HG02588 (cell line): ENCODE results near the gene NEK7.
"Not testable (repeated sequence)": the region's sequence is repeated elsewhere in the genome, so short reads cannot be mapped to it uniquely, and the experiment has no call there.

Experiments
- ATAC-seq: cut with Tn5 transposase; IDR thresholded peaks from one replicate; pipeline ENCODE4 v1.9.1; 2021; ENCODE audit warnings: mild to moderate bottlenecking, moderate library complexity; ENCODE audit not compliant: unreplicated experiment

NEK7 gene

DNA sequence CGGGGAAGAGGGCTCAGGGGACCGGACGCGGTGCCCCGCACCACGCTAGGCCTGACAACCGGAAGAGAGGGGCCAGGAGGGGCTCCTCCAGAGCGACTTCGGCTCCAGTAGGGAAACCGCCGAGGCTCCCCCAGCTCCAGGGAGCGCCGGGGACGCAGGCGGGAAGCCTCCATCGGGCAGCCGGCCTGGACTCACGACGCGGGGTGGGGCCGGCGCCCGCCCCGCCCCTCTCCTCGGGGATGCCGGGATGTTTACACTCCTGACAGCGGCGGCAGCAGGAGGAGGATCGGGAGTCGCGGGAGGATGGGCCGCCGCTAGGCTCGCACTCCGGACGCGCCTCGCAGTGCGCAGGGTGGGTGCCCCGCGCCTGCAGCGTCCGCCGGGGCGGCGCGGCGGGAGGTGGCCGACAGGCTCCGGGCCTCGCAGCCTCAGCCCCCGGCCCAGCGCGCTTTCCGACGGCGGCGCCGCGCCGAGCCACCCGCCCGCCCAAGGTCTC, at the start of gene NEK7:
TSS of gene NEK7 (plus strand) at position 254 of the 496 bp plus-strand sequence. CDS start 75,583 bp downstream, outside the sequence.
- peak; percentile 50 for ATAC-seq

DNA sequence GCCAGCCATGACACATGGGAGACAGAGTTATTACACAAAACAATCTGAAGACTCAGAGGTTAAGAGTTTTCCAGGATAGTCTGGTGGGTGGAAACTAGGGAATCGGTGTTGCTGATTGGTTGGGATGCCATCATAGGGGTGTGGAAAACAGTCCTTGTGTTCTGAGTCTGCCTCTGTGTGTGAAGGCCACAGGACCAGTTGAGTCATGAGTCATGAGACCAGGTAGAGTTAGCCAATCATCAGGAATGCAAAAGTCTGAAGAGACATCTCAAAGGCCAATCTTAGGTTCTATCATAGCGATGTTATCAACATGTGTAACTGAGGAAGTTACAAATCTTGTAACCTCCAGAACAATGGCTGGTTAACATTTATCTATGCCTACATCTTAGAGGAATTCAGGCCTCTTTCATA, 49.7 kb upstream of the NEK7 start:
- no peak for ATAC-seq

DNA sequence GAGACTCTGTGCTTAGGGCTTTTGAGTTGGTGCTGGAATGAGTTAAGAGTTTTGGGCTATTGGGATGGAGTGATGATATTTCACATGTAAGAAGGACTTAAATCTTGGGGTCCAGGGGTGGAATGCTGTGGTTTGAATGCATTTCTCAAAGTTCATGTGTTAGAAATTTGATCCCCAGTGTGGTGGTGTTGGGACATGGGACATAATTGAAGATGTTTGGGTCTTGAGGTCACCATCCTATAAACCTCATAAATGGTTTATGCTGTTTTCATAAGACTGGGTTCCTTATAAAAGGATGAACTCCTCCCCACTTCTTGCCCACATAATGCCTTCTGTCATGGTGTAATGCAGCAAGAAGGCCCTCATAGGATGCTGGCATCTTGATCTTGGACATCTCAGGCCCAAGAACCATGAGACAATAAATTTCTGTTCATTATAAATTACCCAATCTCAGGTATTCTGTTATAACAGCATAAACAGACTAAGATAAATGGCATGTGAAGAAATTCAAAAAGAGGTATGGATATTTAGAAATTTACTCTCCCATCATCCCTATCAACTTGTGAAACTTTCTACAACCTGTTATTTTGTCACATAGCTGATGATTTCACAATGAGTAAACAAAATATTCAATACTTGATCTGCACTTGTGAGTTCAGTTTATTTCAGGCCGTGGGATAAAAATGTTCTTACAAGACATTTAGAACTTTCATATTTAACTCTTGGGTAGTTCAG, 48.0 kb upstream of the NEK7 start:
- no peak for ATAC-seq

DNA sequence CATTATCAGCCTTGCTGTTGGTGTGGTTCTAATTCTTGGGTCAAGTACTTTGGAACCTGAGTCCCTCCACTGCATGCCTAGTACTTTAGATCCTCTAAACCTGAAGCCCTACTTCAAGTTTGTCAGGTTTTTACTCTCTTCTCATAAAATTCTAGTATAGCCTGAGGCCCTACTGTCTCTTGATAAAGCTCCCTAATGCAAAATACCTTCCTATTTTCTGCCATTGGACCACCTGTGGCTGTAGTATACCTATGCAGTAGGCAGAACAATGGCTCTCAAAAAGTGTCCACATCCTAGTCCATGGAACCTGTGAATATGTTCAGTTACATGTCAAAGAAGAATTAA, 47.5 kb upstream of the NEK7 start:
- no peak for ATAC-seq

DNA sequence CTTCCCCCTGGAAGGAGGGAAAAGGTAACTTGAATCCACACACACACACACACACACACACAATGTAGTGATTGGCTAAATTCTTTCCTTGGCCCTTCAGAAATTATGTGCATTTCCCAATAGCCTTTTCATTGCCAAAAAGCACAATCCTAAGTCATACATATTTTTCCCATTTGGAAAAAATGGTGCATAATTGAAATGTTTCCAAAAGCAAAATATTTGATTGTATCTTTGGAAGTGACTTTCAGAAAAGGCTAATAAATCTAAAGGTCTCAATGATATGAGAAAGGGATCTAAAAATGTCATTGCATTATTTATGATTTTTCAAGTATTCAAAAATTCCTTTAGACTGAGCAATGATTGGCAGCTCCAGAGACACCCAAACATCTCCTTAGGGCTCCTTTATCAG, 43.5 kb upstream of the NEK7 start:
- no peak for ATAC-seq

DNA sequence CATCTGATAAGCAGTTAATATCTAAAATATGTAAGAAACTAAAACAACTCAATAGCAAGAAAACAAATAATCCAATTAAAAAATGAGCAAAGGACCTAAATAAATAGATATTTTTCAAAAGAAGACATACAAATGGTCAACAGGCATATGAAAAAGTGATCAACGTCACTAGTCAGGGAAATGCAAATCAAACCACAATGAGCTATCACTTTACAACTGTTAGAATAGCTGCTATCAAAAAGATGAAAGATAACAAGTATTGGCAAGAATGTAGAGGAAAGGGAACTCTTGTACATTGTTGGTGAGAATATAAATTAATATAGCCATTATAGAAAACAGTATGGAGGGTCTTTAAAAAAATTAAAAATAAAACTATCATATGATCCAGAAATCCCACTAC, 40.7 kb upstream of the NEK7 start:
- no peak for ATAC-seq

DNA sequence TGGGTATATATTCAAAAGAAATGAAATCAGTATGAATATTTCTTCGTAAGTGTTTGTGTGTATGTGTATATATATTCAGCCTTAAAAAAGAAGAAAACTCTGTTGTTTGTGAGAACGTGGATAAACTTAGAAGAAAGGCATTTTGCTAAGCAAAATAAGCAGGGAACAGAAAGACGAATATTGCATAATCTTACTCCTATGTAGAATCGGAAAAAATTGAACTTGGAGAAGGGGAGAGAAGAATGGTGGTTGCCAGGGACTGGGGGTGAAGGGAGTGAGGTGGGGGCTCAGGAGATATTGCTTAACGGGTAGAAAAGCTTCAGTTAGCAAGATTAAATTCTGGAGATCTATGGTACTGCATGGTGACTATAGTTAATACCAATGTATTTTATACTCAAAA, 40.3 kb upstream of the NEK7 start:
- no peak for ATAC-seq

DNA sequence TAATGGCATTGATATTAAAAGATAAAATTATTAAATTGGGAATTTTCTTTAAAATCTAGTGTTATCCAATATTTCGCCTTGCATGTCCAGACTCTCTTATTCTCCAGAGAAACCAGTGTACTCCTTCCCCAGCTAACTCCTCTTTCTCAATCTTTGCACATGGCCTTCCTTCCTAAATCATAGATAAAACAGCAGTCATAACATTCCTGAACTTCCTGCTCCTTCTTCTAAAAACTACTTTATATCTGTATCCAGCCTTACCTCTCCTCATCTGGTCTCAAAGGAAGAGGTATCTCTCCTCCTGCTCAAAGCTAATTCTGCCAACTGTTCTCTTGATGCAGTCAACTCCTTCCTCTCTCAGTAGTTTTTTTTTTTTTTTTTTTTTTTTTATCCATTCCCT, 39.5 kb upstream of the NEK7 start:
- no peak for ATAC-seq

DNA sequence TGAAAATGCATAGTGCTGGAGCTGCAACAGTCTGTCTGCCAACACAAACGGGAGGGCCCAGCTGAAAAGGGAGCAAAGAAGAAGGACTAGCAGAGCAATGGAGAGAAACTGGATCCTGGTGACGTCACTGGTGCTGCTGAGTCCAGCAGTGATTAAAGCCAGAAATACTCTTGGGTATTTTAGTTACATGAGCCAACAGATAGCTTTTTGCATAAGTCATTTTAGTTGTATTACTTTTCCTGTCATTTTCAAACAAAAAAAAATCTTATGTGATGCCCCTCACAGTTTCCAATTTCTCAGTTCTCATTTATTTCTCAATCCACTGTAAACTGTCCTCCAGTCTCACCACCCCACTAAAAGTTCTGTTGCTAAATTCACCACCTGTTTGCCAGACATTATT, 38.7 kb upstream of the NEK7 start:
- no peak for ATAC-seq

DNA sequence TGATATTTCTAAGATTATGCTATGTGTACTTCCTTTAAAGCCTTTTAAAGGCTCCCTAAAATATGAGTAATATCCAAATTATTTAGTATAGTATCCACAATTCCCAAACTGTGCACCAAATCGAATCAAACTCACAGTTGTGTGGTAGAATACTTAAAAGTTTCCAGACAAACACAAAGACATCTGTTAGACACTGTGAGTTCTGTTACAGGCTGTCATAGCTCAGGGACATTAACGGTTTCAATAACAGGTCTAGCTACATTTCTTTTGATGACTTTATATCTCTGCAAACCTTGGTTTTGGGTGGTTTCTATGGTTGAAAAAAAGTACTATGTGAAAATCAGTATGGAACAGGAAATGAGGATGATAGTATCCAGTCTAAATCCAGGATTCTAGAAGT, 36.9 kb upstream of the NEK7 start:
- no peak for ATAC-seq

DNA sequence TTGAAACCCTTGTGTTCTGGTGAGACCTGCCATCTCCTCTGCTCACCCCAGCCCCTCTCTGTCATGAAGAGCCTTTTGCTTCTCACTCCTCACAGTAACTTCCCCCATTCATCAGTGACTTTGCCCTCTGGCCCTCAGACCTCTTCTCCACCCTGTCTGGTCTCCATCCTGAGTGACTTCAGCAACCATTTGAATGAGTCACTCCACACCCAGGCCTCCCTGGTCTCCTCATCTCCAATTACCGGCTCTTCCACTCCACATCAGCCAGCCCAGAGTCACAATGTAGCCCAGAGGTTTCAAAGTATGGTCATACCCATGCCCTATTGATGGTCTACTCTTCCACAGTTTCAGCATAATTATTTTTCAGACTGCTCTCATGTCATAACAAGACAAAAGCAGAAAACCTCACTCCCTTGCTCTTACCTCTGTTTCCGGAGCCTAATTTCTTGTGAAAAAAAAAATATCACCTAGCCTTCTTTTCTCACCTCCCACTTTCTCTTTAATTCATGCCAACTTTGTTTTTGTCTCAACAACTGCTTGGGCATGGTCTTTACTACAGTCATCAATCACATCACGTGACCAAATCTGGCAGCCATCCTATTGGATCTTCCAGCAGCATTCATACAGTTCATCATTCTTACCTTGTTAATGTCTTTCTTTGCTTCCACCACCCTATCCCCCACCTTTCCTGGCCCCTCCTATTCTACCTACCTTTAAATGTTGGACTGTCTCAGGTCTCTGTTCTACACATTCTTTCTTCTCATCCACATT, 35.6 kb upstream of the NEK7 start:
- ATAC-seq, result no peak

DNA sequence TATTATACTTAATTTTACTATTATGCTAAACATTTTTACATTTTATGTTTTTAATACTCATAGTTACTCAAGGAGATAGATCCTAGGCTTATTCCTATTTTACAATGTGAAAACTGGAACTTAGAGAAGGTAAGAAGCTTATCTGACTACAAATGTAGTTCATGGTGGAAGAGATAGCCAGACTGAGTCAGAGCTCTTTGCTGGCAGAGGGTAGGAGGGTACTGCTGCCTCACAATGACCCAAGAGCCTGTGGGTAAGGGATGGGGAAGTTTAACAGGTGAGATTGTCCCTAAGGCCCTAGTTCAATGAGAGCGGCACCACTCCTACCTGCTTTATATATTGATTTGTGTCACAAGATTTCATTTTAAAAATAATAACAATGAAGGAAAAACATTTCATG, 34.1 kb upstream of the NEK7 start:
- no peak for ATAC-seq

DNA sequence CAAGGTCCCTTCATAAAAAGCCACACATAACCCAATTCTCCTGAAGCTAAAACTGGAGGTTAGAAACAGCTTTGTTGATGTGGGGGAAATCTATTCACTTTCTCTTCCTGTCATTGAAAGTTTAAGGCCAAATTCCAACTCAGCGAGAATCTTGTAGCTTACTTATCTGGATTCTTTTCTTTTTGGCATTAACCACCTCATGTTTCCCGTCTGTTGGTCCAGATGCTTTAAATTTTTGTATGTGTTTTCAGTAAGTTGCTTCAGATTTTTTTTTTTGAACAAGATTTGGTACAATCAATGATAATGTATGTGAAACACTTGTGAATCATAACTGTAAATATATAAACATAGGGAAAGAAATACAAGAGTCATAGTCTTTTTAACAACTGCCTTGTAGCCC, 33.7 kb upstream of the NEK7 start:
- ATAC-seq, result no peak

DNA sequence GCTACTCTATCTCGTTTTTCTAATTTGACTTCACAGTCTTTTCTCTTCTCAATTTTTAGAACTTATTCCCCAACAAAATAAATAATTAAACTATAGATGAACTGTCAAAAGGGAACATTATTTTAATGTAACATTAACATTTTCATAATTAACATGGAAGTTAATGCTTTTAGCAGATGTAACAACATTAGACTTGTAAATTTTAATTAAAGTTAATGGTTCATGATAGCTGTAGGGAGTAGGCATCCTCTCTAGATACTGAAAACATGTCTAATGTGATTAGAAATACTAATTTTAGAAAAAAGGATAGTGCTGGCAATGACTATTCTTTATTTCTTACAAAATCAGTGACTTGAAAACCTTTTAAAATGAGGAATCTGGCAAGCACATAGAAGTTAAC, 32.1 kb upstream of the NEK7 start:
- ATAC-seq, result no peak

DNA sequence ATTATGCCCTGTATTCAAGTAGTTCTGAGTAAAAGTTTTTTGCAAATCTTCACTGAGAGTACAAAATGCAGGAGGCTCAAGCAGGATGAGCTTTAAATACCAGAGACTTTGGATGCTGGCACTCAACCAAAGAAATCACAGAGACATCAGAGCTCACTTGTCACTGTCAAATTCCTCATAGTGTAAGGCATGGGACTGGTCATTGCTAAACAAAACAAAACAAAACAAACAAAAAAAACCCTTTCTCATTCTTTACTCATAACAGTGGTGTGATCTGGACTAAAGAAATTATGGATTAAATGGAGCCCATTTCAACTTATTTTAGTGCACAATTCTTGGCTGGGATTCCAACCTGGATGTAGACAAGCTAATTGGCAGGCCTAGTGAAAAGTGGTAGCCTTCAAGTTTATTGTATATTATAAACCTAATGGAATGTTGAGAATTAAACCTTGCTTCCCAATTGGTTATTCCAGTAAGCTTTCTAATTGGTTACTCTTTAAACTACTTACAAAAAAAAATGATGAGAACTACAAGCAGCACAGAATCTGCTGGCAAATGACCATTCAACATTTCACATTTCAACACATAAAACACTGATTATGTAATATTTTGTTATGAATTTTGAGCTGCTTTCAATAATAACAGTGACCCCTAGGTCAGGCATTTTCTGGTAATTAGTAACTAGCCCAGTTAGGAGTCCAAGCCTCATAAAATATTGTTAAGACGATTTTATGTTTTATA, 30.6 kb upstream of the NEK7 start:
- no peak for ATAC-seq

DNA sequence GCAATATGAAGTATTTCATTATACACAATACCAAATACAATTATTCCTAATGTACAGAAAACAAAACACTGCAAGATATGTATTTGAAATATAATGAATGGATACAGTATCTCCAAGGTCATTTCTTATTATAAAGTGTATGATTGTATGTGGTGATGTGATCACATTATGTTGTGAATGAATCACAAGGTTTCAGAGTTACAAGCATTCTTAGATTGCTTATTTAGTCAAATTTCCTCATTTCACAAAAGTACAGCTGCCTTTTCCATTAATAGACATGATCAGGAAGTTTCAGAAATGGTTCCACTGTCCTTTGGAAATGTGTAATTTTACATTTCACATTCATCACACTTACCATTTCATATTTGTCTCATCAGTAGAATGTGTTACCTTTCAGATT, 28.3 kb upstream of the NEK7 start:
- ATAC-seq, result no peak

DNA sequence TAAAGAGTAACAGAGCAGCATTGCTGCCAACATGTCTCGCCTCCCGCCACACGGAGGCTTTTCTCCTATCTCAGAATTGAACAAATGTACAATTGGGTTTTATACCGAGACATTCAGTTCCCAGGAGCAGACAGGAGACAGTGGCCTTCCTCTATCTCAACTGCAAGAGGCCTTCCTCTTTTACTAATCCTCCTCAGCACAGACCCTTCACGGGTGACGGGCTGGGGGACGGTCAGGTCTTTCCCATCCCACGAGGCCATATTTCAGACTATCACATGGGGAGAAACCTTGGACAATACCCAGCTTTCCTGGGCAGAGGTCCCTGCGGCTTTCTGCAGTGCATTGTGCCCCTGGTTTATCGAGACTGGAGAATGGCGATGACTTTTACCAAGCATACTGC, 26.7 kb upstream of the NEK7 start:
- not testable (repeated sequence) for ATAC-seq

DNA sequence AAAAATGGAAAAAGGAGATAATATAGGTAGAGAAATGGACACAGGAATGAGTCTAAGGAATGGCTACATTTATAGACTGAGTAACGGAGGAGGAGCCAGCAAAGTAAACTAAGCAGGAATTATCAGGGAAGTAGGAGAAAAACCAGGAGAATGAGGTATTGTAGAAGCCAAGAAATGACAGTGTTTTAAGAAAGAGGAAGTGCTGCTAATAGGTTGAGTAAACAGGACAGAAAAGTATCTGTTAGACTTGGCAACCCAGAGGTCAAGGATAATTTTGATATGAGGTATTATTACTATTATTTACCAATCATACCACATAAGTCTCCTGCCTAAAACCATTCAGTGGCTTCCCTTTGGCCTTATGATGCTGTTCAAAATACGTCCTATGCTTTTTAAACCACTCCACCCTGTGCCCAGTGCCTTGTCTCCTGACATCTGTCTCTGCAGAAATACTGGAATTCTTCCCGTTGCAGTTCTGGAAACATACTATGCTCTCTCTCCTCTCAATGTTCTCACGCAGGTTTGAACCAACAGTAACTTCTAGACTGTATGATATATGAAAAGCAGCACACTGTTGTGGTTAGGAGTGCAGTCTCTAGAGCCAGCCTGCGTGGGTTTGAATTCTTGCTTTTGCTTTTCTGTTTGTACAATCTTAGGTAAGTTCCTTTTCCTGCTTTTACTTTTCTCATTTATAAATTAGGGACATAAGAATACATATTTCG, 24.6 kb upstream of the NEK7 start:
- peak; percentile 82 for ATAC-seq

DNA sequence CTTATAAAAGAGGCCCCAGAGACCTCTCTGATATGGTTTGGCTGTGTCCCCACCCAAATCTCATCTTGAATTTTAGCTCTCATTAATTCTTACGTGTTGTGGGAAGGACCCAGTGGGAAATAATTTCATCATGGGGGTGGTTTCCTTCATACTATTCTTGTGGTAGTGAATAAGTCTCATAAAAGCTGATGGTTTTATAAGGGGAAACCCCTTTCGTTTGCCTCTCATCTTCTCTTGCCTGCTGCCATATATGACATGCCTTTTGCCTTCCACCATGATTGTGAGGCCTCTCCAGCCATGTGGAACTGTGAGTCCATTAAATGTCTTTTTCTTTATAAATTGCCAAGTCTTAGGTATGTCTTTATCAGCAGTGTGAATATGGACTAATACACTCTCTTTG, 22.5 kb upstream of the NEK7 start:
- ATAC-seq, result no peak

DNA sequence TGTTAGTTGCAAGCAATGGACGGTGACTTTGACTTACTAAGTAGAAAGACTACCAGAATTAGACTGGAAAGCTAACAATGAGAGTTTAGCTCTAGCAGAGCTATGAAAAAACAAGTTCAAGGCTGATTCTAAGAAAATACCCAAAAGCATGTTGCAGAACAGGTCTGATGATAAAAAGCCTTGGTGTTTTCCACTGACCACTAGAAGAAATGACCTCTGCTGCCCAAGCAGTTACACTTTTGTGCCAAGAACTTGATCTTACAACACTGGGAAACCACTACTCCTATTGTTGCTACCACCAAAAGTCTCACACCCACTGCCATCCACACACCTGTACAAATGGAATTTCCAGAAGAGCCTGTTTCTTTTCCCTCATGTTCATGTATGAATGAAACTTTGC, 21.4 kb upstream of the NEK7 start:
- ATAC-seq, result no peak
